ENCODE measurements around the gene TUBD1.
A peak's percentile ranks its signal among the peaks of the same experiment; 100 is the strongest.
"Not testable (repeated sequence)": the region's sequence is repeated elsewhere in the genome, so short reads cannot be mapped to it uniquely, and the experiment has no call there.

Gene TUBD1

DNA sequence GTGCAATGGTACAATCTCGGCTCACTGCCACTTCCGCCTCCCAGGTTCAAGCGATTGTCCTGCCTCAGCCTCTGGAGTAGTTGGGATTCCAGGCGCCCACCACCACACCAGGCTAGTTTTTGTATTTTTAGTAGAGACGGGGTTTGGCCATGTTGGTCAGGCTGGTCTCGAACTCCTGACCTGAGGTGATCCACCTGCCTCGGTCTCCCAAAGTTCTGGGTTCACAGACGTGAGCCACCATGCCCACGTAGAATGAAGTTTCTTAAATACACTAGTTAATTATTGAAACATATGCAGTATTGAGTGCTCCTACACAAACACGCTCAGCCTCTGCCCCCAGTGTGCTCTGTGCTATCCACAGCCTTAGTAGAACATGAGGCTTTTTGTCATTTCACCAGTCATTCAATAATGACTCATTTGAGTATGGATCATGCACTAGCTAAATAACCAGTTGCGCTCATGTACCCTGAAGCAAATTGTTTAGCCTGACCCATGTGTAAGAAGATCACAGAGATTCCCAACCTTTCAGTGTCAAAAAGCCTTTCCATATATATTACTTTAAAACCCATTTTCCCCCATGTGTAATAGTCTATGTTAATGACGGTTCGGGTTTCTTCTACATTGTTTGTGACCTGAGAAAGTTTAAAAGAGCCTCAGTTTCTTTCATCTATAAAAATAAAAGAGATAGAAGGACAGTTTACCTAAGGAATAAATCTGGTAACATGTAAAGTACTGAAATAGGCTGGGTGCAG, 49.7 kb downstream of the TUBD1 start:
- no peak for DNase-seq

DNA sequence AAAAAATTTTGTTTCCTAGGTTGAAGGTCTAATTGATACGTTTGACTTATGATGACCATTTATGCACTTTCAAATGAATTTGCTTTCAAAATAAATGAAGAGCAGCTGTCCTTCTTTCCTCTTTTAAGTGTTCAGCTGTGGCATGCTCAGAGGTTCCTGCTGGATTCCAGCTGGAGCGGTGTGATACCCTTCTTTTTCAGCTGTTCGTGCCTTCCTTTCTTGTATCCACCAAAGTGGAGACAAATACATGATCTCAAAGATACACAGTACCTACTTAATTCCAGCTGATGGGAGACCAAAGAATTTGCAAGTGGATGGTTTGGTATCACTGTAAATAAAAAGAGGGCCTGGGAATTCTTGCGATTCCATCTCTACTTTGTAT, 50.9 kb downstream of the TUBD1 start:
- DNase-seq = not testable (repeated sequence)

DNA sequence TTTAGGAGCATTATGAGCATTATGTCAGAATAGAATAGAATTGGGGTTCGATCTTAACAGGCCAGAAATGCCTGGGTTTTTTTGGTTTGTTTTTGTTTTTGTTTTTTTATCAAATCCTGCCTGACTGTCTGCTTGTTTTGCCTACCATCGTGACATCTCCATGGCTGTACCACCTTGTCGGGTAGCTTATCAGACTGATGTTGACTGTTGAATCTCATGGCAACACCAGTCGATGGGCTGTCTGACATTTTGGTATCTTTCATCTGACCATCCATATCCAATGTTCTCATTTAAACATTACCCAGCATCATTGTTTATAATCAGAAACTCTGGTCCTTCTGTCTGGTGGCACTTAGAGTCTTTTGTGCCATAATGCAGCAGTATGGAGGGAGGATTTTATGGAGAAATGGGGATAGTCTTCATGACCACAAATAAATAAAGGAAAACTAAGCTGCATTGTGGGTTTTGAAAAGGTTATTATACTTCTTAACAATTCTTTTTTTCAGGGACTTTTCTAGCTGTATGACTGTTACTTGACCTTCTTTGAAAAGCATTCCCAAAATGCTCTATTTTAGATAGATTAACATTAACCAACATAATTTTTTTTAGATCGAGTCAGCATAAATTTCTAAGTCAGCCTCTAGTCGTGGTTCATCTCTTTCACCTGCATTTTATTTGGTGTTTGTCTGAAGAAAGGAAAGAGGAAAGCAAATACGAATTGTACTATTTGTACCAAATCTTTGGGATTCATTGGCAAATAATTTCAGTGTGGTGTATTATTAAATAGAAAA, 51.5 kb downstream of the TUBD1 start:
- not testable (repeated sequence) for DNase-seq

GRCh38 chr17:59840329-59841090, 52.2 kb downstream of the TUBD1 start:
- DNase-seq = no peak

- DNase-seq = no peak
These were observed 53.0 kb downstream of the TUBD1 start for GRCh38 chr17:59839651-59840328.

GRCh38 chr17:59838052-59838916, 54.5 kb downstream of the TUBD1 start:
- no peak for DNase-seq

DNA sequence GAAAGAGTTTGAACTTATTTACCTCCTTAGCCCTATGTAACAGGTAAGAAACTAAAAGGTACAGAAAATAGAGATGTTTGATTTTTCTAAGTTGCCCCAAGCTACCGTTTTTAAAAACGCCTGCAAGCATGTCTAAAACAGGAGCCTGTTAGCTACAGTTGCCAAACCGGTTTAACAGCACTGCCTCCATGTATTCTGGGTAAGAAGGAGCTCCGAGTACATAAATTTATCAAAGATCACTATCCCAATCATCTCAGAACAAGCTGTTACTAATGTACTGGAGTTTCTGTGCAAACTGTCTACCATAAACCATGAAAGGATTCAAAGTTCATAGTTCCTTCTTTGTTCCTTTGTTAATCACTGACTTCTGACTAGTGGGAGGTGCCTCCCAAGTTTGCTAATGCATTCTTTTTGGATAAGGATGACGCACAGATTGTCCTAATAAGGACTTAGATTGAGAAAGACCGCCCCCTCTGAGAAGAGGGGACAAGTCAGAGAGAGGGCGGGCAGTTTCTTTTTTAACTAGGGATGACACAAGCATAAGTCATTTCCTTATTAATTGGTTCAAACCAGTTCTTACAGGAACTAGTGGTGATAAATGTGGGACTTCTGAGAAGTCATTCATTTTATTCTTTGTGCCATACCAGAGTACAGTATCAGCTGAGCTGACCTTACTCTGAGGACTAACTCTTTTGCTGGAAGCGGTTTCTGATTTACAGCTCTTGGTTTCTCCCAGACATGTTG, 55.3 kb downstream of the TUBD1 start:
- no peak for DNase-seq

- DNase-seq = no peak
These were observed 59.8 kb downstream of the TUBD1 start for GRCh38 chr17:59832883-59833379.

DNA sequence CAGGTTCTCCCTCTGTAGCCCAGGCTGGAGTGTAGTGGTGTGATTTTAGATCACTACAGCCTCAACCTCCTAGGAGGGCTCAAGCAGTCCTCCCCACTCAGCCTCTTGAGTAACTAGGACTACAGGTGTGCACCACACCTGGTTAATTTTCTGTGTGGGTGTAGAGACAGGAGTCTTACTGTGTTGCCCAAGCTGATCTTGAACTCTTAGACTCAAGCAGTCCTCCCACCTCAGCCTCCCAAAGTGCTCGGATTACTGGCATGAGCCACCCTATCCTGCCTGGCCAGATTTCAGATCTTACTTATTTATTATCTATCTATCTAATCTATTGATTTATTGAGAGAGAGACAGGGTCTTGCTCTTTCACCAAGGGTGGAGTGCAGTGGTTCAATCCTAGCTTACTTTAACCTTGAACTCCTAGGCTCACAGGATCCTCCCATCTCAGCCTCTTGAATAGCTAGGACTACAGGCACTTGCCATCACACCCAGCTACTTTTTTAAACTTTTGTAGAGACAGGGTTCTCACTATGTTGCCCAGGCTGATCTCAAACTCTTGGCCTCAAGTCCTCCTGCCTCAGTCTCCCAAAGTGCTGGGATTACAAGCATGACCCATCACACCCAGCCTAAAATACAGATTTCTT, 61.8 kb downstream of the TUBD1 start:
- DNase-seq = no peak

DNA sequence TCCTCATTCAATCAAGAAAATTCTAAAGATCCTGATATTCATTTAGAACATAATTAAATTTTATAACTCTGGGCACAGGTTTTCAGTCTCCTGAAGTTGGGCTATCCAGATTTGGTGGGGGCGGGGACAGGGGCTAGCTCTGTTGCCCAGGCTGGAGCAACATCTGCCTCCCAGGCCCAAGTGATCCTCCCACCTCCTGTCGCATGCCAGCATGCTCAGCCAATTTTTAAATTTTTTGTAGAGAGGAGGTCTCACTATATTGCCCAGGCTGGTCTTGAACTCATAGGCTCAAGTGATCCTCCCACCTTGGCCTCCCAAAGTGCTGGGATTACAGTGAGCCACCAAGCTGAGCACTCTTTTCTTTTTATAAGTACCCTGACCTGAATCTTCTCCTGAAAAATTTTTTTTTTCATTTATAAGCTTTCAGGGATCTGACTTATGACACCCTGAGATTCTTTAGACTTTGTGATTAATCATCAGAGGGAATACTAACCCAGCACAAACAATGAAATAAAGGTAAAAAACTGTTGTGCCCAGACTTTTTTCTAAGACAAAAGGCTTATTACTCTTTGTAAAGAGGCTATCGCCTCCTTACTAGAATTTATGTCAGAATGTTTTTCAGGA, 62.6 kb downstream of the TUBD1 start:
- no peak for DNase-seq

- DNase-seq = peak; percentile 50
These were observed 63.3 kb downstream of the TUBD1 start for GRCh38 chr17:59829217-59830006.

DNA sequence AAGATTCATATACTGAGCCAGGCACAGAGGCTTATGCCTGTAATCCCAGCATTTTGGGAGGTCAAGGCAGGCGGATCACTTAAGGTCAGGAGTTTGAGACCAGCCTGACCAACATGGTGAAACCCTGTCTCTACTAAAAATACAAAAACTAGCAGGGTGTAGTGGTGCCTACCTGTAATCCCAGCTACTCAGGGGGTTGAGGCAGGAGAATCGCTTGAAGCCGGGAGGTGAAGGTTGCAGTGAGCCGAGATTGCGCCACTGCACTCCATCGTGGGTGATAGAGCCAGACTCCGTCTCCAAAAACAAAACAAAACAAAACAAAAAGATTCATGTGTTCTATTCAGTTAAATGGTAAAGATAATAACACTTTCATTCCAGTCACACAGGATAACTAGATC, 63.9 kb downstream of the TUBD1 start:
- not testable (repeated sequence) for DNase-seq

DNA sequence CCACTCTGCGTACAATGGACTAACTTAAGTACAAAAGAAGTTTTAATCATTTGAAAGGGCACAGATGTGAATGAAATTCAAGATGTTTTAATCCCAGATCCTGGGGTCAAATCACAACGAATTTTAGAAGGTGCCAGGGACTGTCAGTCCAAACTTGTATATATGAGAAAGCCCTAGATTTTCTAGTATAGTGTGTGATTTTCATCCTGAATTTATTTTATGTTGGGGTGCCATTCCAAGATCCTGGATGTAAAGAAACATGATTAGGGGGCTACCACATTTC, 64.3 kb downstream of the TUBD1 start:
- DNase-seq = no peak

GRCh38 chr17:59827721-59828477, 64.8 kb downstream of the TUBD1 start:
- no peak for DNase-seq

DNA sequence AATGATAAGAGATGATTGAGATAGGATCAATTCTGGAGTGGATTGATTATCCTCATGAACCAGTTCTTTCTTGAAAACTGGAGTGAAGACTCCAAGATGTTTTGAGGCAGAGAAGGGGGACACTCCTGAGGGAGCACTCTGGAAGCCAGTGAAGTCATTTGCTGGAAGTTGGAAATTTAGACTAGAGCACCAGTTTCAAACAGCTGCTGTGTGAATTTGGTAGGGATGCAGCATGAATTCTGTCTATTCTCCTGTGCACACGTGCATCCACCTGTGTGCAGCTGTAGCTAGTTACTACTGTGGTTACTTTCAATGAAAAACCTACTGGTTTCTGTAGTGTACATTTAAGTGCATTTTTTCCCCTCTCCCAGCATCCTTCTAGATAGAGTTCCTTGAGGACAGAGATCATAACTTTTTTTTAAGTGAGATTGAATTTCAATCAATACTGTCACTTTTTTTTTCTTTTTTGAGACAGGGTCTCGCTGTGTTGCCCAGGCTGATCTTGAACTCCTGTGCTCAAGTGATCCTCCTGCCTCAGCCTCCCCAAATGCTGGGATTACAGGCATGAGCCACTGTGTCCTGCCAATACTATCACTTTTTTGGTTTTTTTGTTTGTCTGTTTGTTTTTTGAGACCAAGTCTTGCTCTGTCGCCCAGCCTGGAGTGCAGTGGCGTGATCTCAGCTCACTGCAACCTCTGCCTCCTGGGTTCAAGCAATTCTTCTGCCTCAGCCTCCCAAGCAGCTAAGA, 65.9 kb downstream of the TUBD1 start:
- DNase-seq = no peak

DNA sequence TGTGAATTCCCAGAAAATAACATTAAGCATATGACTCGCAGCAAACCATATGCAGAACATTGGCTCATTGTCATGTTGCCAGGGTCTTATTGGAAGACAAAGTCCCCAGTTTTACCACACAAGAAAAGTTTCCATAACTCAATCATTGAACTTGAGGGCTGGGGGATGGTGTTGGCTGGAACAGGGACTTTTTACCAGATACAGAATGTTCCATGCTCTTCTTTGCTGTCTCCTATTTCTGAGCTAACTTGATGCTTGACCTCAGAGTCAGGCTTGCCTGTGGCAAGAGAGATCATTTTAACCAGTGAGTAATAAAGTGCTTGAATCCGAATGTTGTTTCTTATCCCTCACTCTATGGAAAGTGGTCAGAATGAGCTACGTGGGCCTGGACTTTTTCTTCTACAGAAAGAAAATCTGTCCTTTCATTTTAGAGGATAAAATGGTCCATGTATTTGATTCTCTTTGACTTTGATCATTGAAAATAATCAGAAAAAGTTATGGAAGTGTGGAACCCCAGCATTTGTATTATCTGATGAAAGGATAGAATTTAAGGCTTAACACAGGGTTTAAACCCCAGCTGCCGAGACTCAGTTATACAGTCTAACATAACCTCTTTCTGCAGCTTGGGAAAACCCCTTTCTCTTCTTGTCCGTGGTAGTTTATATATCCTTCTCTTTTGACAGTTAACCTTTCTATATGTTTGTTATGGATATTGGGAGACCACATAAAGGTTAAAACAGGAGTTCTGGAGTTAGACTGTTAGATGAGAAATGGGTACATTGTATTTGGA, 67.0 kb downstream of the TUBD1 start:
- DNase-seq = no peak

DNA sequence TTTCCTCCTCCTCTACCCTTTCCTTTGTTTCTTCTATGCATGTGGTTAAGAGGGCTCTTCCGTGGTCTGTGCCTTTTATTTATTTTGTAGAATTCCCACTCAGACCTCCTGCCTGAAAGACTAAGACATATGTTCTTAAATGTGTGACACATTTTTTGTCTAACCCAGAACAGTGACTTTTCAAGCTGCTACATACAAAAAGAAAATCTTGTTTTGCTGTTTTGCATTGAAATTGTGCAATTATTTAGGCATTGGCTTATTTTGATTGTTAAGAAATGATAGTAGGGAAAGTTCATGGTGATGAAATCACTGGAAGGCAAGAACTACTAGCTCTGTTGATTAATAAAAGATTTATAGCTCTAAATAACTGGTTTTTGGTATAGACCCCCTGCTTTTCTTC, 76.8 kb downstream of the TUBD1 start:
- DNase-seq = no peak

Data from NCI-H2107 (cell line).